GM19438 (cell line): ENCODE data around the gene TCTN2.

Experiments used
- ATAC-seq: cut with Tn5 transposase; IDR thresholded peaks from one replicate; pipeline ENCODE4 v1.9.1; 2021; ENCODE audit warnings: low read depth; ENCODE audit not compliant: unreplicated experiment

TCTN2 gene

DNA sequence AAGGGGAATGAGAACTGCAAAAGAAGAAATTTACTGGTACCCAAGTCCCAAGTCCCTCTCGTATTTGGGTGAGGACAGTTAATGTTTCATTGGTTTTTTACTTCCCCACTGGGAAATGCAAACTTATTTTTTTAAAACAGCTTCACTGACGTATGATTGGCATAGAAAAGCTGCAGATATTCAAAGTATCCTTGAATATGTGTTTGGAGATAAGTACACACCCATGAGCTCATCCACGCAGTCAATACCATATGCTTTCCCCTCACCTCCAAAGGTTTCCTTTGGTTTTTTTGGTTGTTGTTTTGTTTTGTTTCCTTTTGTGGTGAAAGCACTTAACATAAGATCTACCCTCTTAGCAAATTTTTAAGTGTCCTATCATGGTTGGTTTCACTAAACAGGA is 13.1 kb downstream of the TCTN2 start:
- no peak for ATAC-seq

- no peak for ATAC-seq
These were observed 15.8 kb downstream of the TCTN2 start for GRCh38 chr12:123686636-123687190.

DNA sequence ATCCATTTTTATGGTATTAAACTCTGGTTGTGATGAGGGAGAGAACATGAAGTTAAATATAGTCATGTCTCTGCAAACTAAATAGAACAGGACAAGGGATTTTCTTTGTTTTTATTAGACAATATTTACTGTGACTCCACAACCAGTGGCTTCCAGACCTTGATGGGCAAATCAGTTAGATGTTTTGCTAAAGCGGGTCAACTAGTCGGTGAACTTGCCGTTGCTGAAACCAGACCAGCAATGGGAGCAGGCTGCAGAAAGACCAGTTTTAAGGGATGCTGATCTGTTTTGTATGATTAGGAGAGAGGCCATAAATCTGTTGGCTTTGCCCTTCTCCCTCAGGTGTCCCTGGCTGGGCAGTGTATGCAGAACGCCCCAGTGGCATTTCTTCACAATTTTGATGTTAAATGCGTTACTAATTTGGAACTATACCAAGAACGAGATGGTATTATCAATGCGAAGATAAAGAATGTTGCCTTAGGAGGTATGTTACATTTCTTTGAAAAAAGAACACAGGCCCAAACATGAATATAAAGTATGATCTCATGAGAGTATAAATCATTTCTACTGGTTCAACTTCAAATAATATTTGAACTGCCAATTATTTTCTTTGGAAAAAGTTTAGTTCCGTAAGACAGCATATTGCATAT is 19.4 kb downstream of the TCTN2 start:
- no peak for ATAC-seq

DNA sequence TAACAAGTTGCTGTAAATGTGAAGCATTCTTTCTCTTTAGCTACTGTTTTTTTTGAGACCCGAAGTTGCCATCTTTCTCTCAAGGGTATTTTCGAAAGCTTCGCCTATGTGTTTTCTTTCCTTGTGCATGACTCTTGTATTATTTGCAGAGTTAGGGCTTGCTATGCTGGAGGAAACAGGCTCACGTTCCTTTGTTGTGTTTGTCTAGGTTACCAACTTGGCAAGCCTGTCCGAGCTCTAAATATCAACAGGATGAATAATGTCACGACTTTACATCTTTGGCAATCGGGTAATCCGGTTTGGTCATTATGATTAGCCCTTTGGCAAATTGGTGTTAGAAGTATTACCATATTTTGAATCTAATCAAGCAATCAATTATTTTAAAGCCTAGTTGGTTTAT is 25.3 kb downstream of the TCTN2 start:
- ATAC-seq: no peak

GRCh38 chr12:123696646-123697045 is 25.7 kb downstream of the TCTN2 start:
- no peak for ATAC-seq

DNA sequence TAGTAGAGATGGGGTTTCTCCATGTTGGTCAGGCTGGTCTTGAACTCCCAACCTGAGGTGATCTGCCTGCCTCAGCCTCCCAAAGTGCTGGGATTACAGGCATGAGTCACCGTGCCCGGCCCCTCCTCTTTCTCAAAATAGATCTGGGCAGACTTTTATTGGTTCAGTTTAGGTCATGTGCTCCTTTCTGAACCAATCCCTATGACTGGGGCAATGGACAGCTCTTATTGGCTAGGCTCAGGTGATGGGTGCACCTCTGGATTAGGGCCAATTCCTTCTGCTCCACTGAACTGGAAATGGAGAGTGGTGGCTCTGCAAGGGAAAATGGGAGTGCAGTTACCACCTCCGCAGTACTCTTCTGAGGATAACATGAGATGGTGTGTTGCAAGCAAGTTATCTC is 35.0 kb downstream of the TCTN2 start:
- no peak for ATAC-seq

DNA sequence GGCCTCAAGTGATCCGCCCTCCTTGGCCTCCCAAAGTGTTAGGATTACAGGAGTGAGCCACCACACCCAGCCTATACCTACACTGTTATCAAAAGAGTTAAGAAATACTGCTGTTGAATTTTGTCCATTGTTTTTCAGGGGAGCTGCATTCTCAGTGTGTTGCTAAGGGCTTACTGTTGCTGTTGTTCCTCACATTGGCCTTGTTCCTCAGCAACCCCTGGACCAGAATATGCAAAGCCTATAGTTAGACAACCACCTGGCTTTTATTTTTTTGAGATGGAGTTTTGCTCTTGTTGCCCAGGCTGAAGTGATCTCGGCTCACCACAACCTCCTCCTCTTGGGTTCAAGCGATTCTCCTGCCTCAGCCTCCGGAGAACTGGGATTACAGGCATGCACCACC is 36.6 kb downstream of the TCTN2 start:
- no peak for ATAC-seq

GRCh38 chr12:123712780-123713319 is 41.9 kb downstream of the TCTN2 start:
- ATAC-seq: no peak

DNA sequence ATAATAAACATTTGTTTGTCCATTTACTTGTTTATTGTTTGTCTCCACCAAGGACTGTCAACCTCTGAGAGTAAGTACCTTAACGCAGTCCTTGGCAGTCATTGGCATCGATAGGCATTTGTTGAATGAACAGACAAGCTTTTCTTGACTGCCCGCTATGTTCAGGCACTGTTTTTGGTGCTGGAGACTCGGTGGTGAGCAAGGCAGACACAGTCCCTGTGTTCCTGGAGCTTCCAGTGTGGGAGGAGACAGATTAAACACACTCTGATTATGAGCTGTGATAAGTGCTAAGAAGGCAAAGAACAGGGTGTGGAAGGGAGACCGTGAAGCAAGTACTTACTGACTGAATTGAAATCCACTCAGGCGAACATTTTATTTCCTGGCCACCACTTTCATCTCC is 42.5 kb downstream of the TCTN2 start:
- no peak for ATAC-seq

GRCh38 chr12:123713823-123714585 is 43.1 kb downstream of the TCTN2 start:
- ATAC-seq: no peak

- no peak for ATAC-seq
These were observed 44.3 kb downstream of the TCTN2 start for GRCh38 chr12:123715195-123715594.

DNA sequence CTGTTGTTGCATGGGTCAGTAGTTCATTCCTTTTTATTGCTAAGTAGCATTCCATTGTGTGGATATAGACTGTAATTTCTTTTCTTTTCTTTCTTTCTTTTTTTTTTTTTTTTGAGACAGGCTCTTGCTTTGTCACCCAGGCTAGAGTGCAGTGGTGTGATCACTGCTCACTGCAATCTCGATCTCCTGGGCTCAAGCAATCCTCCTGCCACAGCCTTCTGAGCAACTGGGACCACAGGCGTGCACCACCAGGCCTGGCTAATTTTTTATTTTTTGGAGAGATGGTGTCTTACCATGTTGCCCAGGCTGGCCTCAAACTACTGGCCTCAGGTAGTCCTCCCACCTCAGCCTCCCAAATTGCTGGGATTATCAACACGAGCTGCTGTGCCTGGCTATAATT is 46.4 kb downstream of the TCTN2 start:
- no peak for ATAC-seq

- ATAC-seq: no peak
These were observed 49.4 kb downstream of the TCTN2 start for GRCh38 chr12:123720141-123720814.

DNA sequence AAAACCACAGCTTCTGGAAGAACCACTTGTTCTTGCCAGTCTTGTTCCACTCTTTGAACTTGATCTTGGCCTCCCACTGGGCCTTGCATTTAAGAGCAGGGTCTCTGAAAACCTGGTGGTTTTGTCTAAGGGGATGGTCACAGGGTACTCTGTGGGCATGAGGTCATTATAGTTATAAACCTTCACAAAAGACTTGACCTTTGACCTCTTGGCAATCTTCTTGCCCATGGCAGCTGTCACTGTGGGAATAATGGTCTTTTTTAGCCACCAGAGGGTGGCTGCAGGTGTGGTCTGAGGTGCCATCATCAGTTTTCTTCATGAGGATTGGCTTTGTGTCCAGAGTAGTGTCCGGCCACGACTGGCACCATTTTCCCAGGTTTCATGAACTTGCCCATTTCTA is 50.3 kb downstream of the TCTN2 start:
- no peak for ATAC-seq

DNA sequence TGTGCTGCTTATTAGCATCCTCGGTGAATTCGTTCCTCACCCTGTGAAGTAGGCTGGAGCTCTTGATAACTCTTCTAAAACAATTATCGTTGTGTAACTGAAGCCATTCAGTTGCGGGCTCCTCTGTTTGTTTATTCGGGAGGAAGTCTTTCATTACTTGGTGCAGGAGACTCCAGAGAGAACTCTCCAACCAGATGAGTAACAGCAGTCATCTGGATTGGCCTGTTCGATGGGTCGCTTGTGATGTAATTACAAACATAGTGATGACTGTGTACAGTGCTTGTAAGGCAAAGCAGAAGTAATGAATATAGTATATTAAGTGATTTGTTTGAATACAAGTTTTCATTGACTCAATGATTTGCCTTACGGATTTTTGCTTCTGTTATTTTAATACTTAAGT is 52.1 kb downstream of the TCTN2 start:
- no peak for ATAC-seq

DNA sequence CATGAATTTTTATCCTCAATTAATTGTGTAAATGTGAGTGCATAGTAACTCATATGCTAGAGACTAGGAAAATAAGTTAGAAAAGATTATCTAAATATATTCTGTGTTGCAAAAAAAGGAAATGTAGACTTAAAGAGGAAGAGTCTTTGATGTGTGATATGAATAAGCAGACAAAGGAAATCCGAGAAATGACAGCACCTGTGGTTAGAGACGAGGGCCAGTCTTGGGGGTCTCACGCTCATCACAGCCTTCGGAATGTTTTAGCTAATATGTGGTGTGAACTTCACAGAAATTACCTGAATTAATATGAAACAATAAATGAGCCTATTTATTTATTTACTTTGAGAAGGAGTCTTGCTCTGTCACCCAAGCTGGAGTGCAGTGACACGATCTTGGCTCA is 52.9 kb downstream of the TCTN2 start:
- no peak for ATAC-seq

DNA sequence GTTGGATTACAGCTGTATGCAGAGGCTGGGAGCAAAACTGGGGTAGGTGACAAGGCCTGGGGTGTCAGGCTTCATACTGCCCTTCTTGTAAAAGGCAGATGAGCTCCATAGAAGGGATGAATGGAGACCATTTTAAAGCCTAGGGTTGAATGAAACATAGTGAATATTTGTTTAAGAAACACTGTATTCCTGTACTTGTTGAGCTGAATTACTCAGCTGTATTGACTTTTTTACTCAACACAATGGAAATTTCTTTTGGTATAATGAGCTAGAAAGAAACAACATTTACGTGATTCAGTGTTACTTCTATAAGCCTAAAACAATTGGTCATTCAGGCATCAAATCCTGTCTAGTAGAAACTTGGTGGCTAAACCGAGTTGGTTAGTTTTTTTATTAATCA is 55.3 kb downstream of the TCTN2 start:
- no peak for ATAC-seq

DNA sequence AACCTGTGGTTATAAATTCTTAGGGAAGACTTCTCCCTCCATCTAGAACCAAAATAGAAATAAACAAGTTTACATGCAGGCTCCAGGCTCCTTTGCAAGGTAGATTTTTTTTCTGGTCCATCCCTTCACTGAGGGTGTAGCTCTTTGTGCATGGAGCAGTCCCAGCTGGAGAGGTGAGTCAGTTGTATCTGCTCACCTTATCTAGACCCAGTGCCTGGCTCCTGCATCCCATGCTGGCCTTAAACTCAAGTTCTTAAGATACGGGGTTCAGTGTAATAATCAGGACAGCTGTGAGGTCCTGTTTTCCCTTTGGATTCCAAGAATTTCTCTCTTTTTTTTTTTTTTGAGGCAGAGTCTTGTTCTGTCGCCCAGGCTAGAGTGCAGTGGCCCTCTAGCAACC is 56.0 kb downstream of the TCTN2 start:
- ATAC-seq: no peak

GRCh38 chr12:123727878-123728277 is 57.0 kb downstream of the TCTN2 start:
- no peak for ATAC-seq

- no peak for ATAC-seq
These were observed 60.7 kb downstream of the TCTN2 start for GRCh38 chr12:123731596-123731995.

DNA sequence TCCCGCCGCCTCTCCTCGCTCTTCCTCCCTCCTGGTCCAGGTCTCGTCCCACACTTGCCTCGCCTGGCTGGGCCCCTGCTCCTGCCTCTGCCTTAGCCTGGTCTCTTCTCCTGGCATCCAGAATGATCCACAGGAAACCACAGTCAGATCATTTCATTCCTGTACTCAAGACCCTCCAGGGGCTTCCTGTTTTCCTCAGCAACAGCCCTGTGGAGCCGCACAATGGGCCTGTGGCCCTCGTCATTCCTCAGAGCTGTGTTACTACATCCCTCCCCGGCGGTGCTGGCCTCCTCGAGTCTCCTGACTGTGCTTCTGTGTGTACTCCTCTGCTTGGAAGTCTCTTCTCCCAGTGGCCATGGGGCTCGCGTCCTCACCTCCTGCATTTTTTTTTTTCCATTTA is 61.3 kb downstream of the TCTN2 start:
- ATAC-seq: no peak
